Panc1 (cell line): ENCODE measurements around the gene BLTP3B. TPM values are rescaled to one million over a fixed set of nuclear protein-coding genes. Genes with fewer than 3 reads are reported as not detected.
"Not testable (repeated sequence)": the region's sequence is repeated elsewhere in the genome, so short reads cannot be mapped to it uniquely, and the experiment has no call there.

Experiments
- ATAC-seq: fragments of 200-7000 bp; cut with Tn5 transposase; 2 replicates; pipeline ENCODE4 v1.9.1; 2020; ENCODE audit warnings: mild to moderate bottlenecking, moderate library complexity
- BruUV-seq: library from RNA; stranded (reverse); fragments of 400-500 nt; replicated peaks from 2 replicates; lab custom pipeline; 2021; lab: Mats Ljungman, UMichigan
- CTCF ChIA-PET: fragments of 300-600 bp; sonication (Branson Sonifier 250); formaldehyde crosslinking; loops from one replicate; lab custom pipeline; 2022; ENCODE audit warnings: antibody characterized with exemption; lab: Charles Lee
- POLR2A ChIA-PET: fragments of 300-600 bp; sonication (Branson Sonifier 250); formaldehyde crosslinking; loops from one replicate; lab custom pipeline; 2022; ENCODE audit warnings: antibody characterized with exemption; lab: Charles Lee
- DNase-seq: peaks from one replicate; pipeline ENCODE4 v3.0.0-alpha.2; 2010; ENCODE audit warnings: low read depth, low spot score
- H3K27ac ChIP-seq: 2 replicates; pipeline ENCODE4 v1.5.1; 2011; ENCODE audit warnings: mild to moderate bottlenecking, low read length, inconsistent platforms
- H3K27me3 ChIP-seq: fragments of 200-500 bp; sonication (Bioruptor generic); 2 replicates; pipeline ENCODE4 v1.6.0; 2014; ENCODE audit warnings: low read length, inconsistent platforms; ENCODE audit not compliant: control insufficient read depth, insufficient read depth
- H3K36me3 ChIP-seq: fragments of 200-500 bp; sonication (Bioruptor generic); 2 replicates; pipeline ENCODE4 v1.5.1; 2014; ENCODE audit warnings: inconsistent platforms, mild to moderate bottlenecking, low read length, moderate library complexity; ENCODE audit not compliant: control insufficient read depth, insufficient read depth
- H3K4me1 ChIP-seq: 2 replicates; pipeline ENCODE4 v1.5.1; 2011; ENCODE audit warnings: inconsistent platforms, mild to moderate bottlenecking, low read length, moderate library complexity; ENCODE audit not compliant: control insufficient read depth, insufficient read depth
- H3K4me3 ChIP-seq, 2 experiments: 2 replicates each; pipeline ENCODE4 v1.5.1; 2011 to 2012; ENCODE audit warnings: low read depth in 2 of 2, low read length in 2 of 2, mild to moderate bottlenecking in 2 of 2, inconsistent platforms in 1 of 2, moderate library complexity in 1 of 2
- H3K9me3 ChIP-seq: fragments of 200-500 bp; sonication (Bioruptor generic); 2 replicates; pipeline ENCODE4 v1.5.1; 2014; ENCODE audit warnings: low read depth, mild to moderate bottlenecking, inconsistent platforms, low read length, moderate library complexity; ENCODE audit not compliant: control insufficient read depth, insufficient read depth
- CTCF ChIP-seq: fragments of 450-650 bp; IDR thresholded peaks from 2 replicates; pipeline ENCODE4 v1.5.1; 2017; ENCODE audit warnings: mild to moderate bottlenecking
- POLR2AphosphoS5 ChIP-seq: IDR thresholded peaks from 2 replicates; pipeline ENCODE4 v1.6.1; 2012; ENCODE audit warnings: mild to moderate bottlenecking, low read depth, low read length, moderate library complexity
- REST ChIP-seq, 2 experiments: IDR thresholded peaks; 2 replicates each; pipeline ENCODE4 v1.6.1; 2011 to 2012; ENCODE audit warnings: low read depth in 2 of 2, control low read depth in 1 of 2, low read length in 1 of 2, mild to moderate bottlenecking in 1 of 2, moderate library complexity in 1 of 2; ENCODE audit not compliant: insufficient read depth in 1 of 2
- SIN3A ChIP-seq: IDR thresholded peaks from 2 replicates; pipeline ENCODE4 v1.6.1; 2012; ENCODE audit warnings: low read depth, mild to moderate bottlenecking, low read length, moderate library complexity, borderline replicate concordance; ENCODE audit not compliant: insufficient read depth
- TCF7L2 ChIP-seq: IDR thresholded peaks from 2 replicates; pipeline ENCODE4 v1.6.1; 2011; ENCODE audit warnings: mild to moderate bottlenecking, low read depth, low read length, inconsistent platforms
- in situ Hi-C: cut with HindIII; loops from 2 replicates; pipeline ENCODE4 v1.10.0; 2016; ENCODE audit warnings: low sequenced_read_pairs, low pct_unique_long_range_greater_than_20kb
- intact Hi-C: fragments of 100-400 bp; cut with micrococcal nuclease; formaldehyde crosslinking; loops from one replicate; pipeline ENCODE4 v1.10.0; 2022; ENCODE audit not compliant: unreplicated experiment
- total RNA-seq: library from RNA; stranded (reverse); gene quantifications from one replicate; pipeline ENCODE4 v1.2.1, GENCODE V29; 2021; ENCODE audit not compliant: unreplicated experiment

The BLTP3B gene
- total RNA-seq, 1 experiment from 2014 or later = 32.2 TPM

- POLR2A ChIA-PET = interaction anchor here (0.7 kb wide), 1 partner anchor 12 kb away, joined by 5 read pairs; no protein-coding TSS in a partner anchor
- H3K9me3 ChIP-seq = no peaks in the 10 kb centered on the region
- no peak for ATAC-seq
- in situ Hi-C loops (no loop called here), intact Hi-C loops (no loop called here)
- CTCF ChIA-PET = no interaction called here
- no peak overlapping the region for H3K4me3 ChIP-seq
- no peak overlapping the region for H3K27ac ChIP-seq
- H3K27me3 ChIP-seq = no peaks in the 10 kb centered on the region
- H3K36me3 ChIP-seq = no peaks in the 10 kb centered on the region
- H3K4me1 ChIP-seq = no peaks in the 10 kb centered on the region
- no peak for DNase-seq
- TF ChIP-seq SIN3A (no peak), POLR2AphosphoS5 (no peak)
- BruUV-seq = no TSS peak
Observed at GRCh38 chr12:100184549-100185145, 42.0 kb upstream of the BLTP3B start.

- DNase-seq (no peak), ATAC-seq (no peak)
- no peaks in the 10 kb centered on the region for H3K9me3 ChIP-seq
- no peaks in the 10 kb centered on the region for H3K27me3 ChIP-seq
- no peak for TF ChIP-seq POLR2AphosphoS5
- no peak for TF ChIP-seq REST (IDR thresholded peaks at IDR 0.05; ENCODE audit: insufficient read depth in 1 of 2, low read depth in 2 of 2, low read length in 1 of 2)
- TF ChIP-seq SIN3A = no peak
- TF ChIP-seq TCF7L2 = no peak
- no peak for TF ChIP-seq CTCF
- no TSS peak for BruUV-seq
- no peaks in the 10 kb centered on the region for H3K36me3 ChIP-seq
- no peak overlapping the region for H3K4me3 ChIP-seq
- CTCF ChIA-PET = no interaction called here
- in situ Hi-C loops = no loop called here
- POLR2A ChIA-PET = no interaction called here
- no peak overlapping the region for H3K27ac ChIP-seq
- intact Hi-C loops = no loop called here
- H3K4me1 ChIP-seq = no peaks in the 10 kb centered on the region
Observed at GRCh38 chr12:100179252-100179651, 36.6 kb upstream of the BLTP3B start.

GRCh38 chr12:100176493-100176892 lies 33.8 kb upstream of the BLTP3B start:
- ATAC-seq, BruUV-seq, DNase-seq, CTCF ChIA-PET, H3K27ac ChIP-seq, POLR2A ChIA-PET, intact Hi-C loops, H3K9me3 ChIP-seq, H3K4me1 ChIP-seq, H3K27me3 ChIP-seq, in situ Hi-C loops, H3K36me3 ChIP-seq, H3K4me3 ChIP-seq: not testable (repeated sequence)
